DOHH2 (cell line): ENCODE results near the gene RASGRP1.

Source experiments
- CTCF ChIP-seq: fragments of 200-600 bp; sonication (generic); IDR thresholded peaks from one replicate; pipeline ENCODE4 v1.5.1; 2014; ENCODE audit warnings: antibody characterized with exemption, mild to moderate bottlenecking, low read depth, low read length; ENCODE audit not compliant: poor library complexity, severe bottlenecking
- EZH2phosphoT487 ChIP-seq: fragments of 200-600 bp; sonication (generic); IDR thresholded peaks from 2 replicates; pipeline ENCODE4 v1.6.1; 2017; ENCODE audit warnings: borderline replicate concordance, mild to moderate bottlenecking, antibody characterized with exemption, low read length, moderate library complexity, mixed read lengths

DNA sequence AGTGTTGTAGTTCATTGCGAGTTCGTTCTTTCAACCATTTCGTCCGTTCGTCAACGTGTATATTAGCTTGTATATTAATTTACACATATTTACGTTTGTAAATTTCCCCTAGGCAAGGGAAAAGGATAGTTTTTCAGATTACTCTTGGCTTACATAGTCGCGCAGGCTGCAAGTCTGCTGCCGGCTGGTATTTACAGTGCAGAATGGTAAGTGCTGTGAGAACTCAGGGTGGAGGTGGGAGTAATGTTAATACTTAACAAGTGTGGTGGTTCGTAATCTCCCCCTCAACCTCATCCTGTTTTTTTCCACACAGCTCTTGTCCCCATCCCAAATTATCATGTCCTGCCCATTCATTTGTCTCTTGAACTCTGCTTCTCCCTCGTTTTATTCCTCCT is 109.9 kb downstream of the RASGRP1 start:
- no peak for TF ChIP-seq CTCF
- no peak for TF ChIP-seq EZH2phosphoT487
